CD14-positive monocyte (primary cell): Measurements from ENCODE around the gene MAST1. TPM values are rescaled to one million over a fixed set of nuclear protein-coding genes. Genes with fewer than 3 reads are reported as not detected.

ENCODE experiments used
- DNase-seq, 3 donors: peaks; one replicate each; pipeline ENCODE4 v3.0.0-alpha.2; 2011 to 2022
- H2AFZ ChIP-seq: 2 replicates; pipeline ENCODE4 v1.6.0; 2012; ENCODE audit warnings: mild to moderate bottlenecking, low read depth, low read length, inconsistent platforms; ENCODE audit not compliant: insufficient read depth, poor library complexity, severe bottlenecking
- H3K27ac ChIP-seq, 2 donors: 1 replicate in 1 of 2; 2 replicates in 1 of 2; pipeline ENCODE4 v1.5.1; 2012 to 2013; ENCODE audit warnings: low read length in 2 of 2, control low read depth in 1 of 2, inconsistent platforms in 1 of 2, low read depth in 1 of 2, mild to moderate bottlenecking in 1 of 2
- H3K27me3 ChIP-seq, 2 donors: one replicate each; pipeline versions ENCODE4 v1.6.0 to v1.6.1; 2011 to 2013; ENCODE audit warnings: low read length in 2 of 2; ENCODE audit not compliant: control insufficient read depth in 2 of 2, insufficient read depth in 2 of 2
- H3K36me3 ChIP-seq, 2 donors: replicated peaks in 1 of 2; 1 replicate in 1 of 2; 2 replicates in 1 of 2; pipeline versions ENCODE4 v1.5.1 to v1.6.1; 2012 to 2013; ENCODE audit warnings: low read length in 2 of 2, control low read depth in 1 of 2, inconsistent platforms in 1 of 2, mild to moderate bottlenecking in 1 of 2; ENCODE audit not compliant: insufficient read depth in 2 of 2, control insufficient read depth in 1 of 2
- H3K4me1 ChIP-seq, 2 donors: 1 replicate in 1 of 2; 2 replicates in 1 of 2; pipeline versions ENCODE4 v1.5.1 to v1.6.1; 2012 to 2013; ENCODE audit warnings: low read length in 2 of 2, control low read depth in 1 of 2, inconsistent platforms in 1 of 2, mild to moderate bottlenecking in 1 of 2, moderate library complexity in 1 of 2; ENCODE audit not compliant: insufficient read depth in 2 of 2, control insufficient read depth in 1 of 2
- H3K4me2 ChIP-seq: replicated peaks from 2 replicates; pipeline ENCODE3; 2012; ENCODE audit warnings: low read length, moderate library complexity, mild to moderate bottlenecking; ENCODE audit not compliant: poor library complexity, severe bottlenecking; ENCODE audit errors: extremely low read depth
- H3K4me3 ChIP-seq, 3 experiments: fragments of 200-600 bp in 1 of 3; sonication (generic) in 1 of 3; replicated peaks in 1 of 3; 1 replicate in 2 of 3; 2 replicates in 1 of 3; pipeline ENCODE4 v1.5.1; 2011 to 2013; ENCODE audit warnings: low read length in 3 of 3, mild to moderate bottlenecking in 3 of 3, control low read depth in 2 of 3, low read depth in 2 of 3, inconsistent platforms in 1 of 3, moderate library complexity in 1 of 3
- H3K79me2 ChIP-seq: 2 replicates; pipeline ENCODE4 v1.6.0; 2012; ENCODE audit warnings: mild to moderate bottlenecking, control low read depth, inconsistent platforms, low read length, moderate library complexity; ENCODE audit not compliant: insufficient read depth
- H3K9ac ChIP-seq: 2 replicates; pipeline ENCODE4 v1.6.0; 2017; ENCODE audit warnings: low read length, mild to moderate bottlenecking; ENCODE audit not compliant: insufficient read depth, poor library complexity, severe bottlenecking
- H3K9me3 ChIP-seq, 2 donors: replicated peaks in 1 of 2; 1 replicate in 1 of 2; 2 replicates in 1 of 2; pipeline versions ENCODE4 v1.5.1 to v1.6.1; 2012 to 2013; ENCODE audit warnings: low read length in 2 of 2, control low read depth in 1 of 2; ENCODE audit not compliant: control insufficient read depth in 1 of 2, insufficient read depth in 1 of 2
- H4K20me1 ChIP-seq: 2 replicates; pipeline ENCODE4 v1.6.0; 2012; ENCODE audit warnings: mild to moderate bottlenecking, low read length, control low read depth, moderate library complexity; ENCODE audit not compliant: insufficient read depth
- H3K27ac Mint-ChIP-seq, 7 donors: one replicate each; pipeline ENCODE4 v1.8.0; 2020; ENCODE audit warnings: mild to moderate bottlenecking in 7 of 7, mixed read lengths in 7 of 7, moderate library complexity in 6 of 7, inconsistent platforms in 2 of 7
- H3K27me3 Mint-ChIP-seq, 3 donors: one replicate each; pipeline ENCODE4 v1.8.0; 2021 to 2022; ENCODE audit warnings: low read depth in 3 of 3, mild to moderate bottlenecking in 3 of 3, mixed read lengths in 3 of 3, moderate library complexity in 3 of 3, inconsistent platforms in 1 of 3
- H3K36me3 Mint-ChIP-seq, 2 donors: one replicate each; pipeline ENCODE4 v1.8.0; 2020; ENCODE audit warnings: mixed read lengths in 2 of 2, inconsistent platforms in 1 of 2, mild to moderate bottlenecking in 1 of 2
- H3K4me1 Mint-ChIP-seq: one replicate; pipeline ENCODE4 v1.8.0; 2020; ENCODE audit warnings: mild to moderate bottlenecking, mixed read lengths
- H3K4me3 Mint-ChIP-seq, 2 donors: one replicate each; pipeline ENCODE4 v1.8.0; 2020; ENCODE audit warnings: mild to moderate bottlenecking in 2 of 2, mixed read lengths in 2 of 2, moderate library complexity in 1 of 2
- H3K9me3 Mint-ChIP-seq, 7 donors: one replicate each; pipeline ENCODE4 v1.8.0; 2020 to 2022; ENCODE audit warnings: mixed read lengths in 7 of 7, mild to moderate bottlenecking in 6 of 7, moderate library complexity in 6 of 7, inconsistent platforms in 2 of 7
- CTCF ChIP-seq: fragments of 200-600 bp; IDR thresholded peaks from one replicate; pipeline ENCODE4 v1.8.0; 2022; ENCODE audit warnings: antibody characterized with exemption, mild to moderate bottlenecking
- WGBS: methylation state at CpG from one replicate; pipeline ENCODE4 v1.1.5; 2013; ENCODE audit warnings: missing lambda C conversion rate; ENCODE audit not compliant: insufficient coverage; 5-methylcytosine and 5-hydroxymethylcytosine counted together
- intact Hi-C, 2 donors: fragments of 100-400 bp; cut with micrococcal nuclease; formaldehyde crosslinking; loops; one replicate each; pipeline versions ENCODE4 v1.15.0 to v1.15.1; 2023
- polyA plus RNA-seq, 3 donors: library from polyadenylated mRNA; depleted of rRNA in 1 of 3; unstranded in 2 of 3; stranded (reverse) in 1 of 3; fragments of 300-500 nt in 2 of 3; fragments of >200 nt in 1 of 3; fragmentation: Illumina TruSeq in 2 of 3; gene quantifications; 1 replicate in 2 of 3; 2 replicates in 1 of 3; pipeline ENCODE4 v1.2.3, GENCODE V29; 2012 to 2021

Gene MAST1
- polyA plus RNA-seq, 3 donors: 0.28 to 3.6 (median 1.1) TPM

DNA sequence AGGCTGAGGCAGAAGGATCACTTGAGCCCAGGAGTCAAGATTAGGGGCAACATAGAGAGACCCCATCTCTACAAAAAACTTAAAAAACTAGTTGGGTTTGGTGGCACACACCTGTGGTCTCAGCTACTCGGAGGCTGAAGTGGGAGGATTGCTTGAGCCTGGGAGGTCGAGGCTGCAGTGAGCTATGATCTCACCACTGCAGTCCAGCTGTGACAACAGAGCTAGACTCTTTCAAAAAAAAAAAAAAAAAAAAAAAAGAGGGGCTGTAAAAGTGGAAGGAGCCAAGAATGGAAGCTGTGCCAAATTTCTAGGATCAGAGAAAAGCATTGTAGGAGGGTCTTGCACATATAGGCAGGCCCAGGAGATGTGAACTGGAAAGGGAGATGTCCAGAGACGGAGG is 33.4 kb downstream of the MAST1 start:
- Mint-ChIP-seq H3K27ac (peak overlapping the region in 1 of 7 donors; percentile 83), H3K4me3 (no peak overlapping the region), H3K36me3 (peaks cover 4 to 28% of the 10 kb centered on the region in 2 donors), H3K9me3 (peaks cover 6 to 22% (median 10%) of the 10 kb centered on the region in 7 donors), H3K4me1 (peaks cover 11% of the 10 kb centered on the region), H3K27me3 (peaks cover 3 to 11% (median 6%) of the 10 kb centered on the region in 3 donors)
- Histone ChIP-seq H3K36me3 (peaks cover 0 to 8% of the 10 kb centered on the region in 2 donors), H3K27ac (no peak overlapping the region), H3K4me3 (no peak overlapping the region), H3K4me2 (no peak overlapping the region), H2AFZ (no peak overlapping the region), H3K27me3 (peaks cover 0 to 2% of the 10 kb centered on the region in 2 donors), H3K4me1 (peaks cover 12 to 13% of the 10 kb centered on the region in 2 donors), H3K9me3 (peaks cover 0 to 12% of the 10 kb centered on the region in 2 donors), H3K9ac (no peak overlapping the region), H4K20me1 (peaks cover 14% of the 10 kb centered on the region), H3K79me2 (no peaks in the 10 kb centered on the region)
- no peak for TF ChIP-seq CTCF
- no CpG with 5 or more reads among the region's 3 CpGs for WGBS
- no peak for DNase-seq
- intact Hi-C loops: no loop called here

DNA sequence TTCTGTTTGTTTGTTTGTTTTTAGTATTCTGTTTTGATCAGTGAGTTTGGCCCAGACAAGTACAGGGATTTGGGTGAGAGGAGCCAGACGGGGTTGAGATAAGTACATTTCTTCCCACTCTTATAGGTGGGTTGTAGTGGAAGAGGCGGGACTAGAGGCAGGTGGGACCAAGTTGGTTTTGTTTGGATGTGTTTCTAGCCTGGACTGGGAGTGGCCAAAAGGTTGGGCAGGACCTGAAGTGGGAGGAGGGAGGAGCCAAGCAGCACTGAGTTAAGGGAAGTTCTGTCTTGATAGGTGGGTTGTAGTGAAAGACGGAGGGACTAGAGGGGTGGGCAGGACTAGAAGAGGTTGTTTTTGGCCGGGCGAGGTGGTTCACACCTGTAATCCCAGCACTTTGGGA is 33.9 kb downstream of the MAST1 start:
- no CpG with 5 or more reads among the region's 5 CpGs for WGBS
- Histone ChIP-seq H3K4me1 (peaks cover 9 to 10% of the 10 kb centered on the region in 2 donors), H3K9ac (no peak overlapping the region), H3K9me3 (peaks cover 0 to 12% of the 10 kb centered on the region in 2 donors), H3K27me3 (no peaks in the 10 kb centered on the region), H2AFZ (no peak overlapping the region), H3K4me2 (no peak overlapping the region), H3K79me2 (no peaks in the 10 kb centered on the region), H3K27ac (no peak overlapping the region), H3K36me3 (peaks cover 0 to 8% of the 10 kb centered on the region in 2 donors), H4K20me1 (peaks cover 14% of the 10 kb centered on the region), H3K4me3 (no peak overlapping the region)
- peaks cover 8% of the 10 kb centered on the region for H3K4me1 Mint-ChIP-seq
- no peak for TF ChIP-seq CTCF
- peak overlapping the region in 3 of 7 donors; percentile 4 to 31 (median 22) for H3K27ac Mint-ChIP-seq
- H3K4me3 Mint-ChIP-seq: no peak overlapping the region
- H3K27me3 Mint-ChIP-seq: peaks cover 3 to 11% (median 5%) of the 10 kb centered on the region in 3 donors
- peaks cover 6 to 18% (median 10%) of the 10 kb centered on the region in 7 donors for H3K9me3 Mint-ChIP-seq
- H3K36me3 Mint-ChIP-seq: peaks cover 4 to 32% of the 10 kb centered on the region in 2 donors
- DNase-seq: no peak
- intact Hi-C loops: no loop called here
